ENCODE measurements around the gene SMYD2.

DNA sequence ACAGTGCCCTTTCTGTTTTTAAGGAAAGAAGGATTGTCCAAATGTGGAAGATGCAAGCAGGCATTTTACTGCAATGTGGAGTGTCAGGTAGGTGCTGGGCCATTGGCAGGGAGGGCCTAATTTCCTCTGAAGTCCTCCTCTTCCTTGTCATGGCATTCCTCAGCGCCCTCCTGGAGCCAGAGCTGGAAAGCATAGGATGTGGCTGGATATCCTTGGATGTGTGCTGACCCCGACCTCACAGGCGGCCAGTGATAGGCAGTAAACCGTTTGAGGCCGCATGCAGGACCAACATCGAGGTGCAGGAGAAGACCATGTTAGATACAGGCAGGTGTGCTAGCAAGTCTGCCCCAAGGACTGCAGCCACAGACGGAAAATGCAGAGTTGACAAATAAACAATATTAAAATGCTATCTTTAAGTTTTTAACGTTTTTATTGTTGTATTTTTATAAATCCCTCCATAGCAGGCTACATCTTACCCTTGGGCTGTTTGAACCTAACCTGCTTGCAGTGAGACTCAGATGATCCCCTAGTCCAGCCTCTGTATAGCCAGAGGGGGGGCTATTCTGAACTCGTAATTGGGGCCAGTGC lies 24.3 kb downstream of the SMYD2 start:
- TF ChIP-seq, protein P1, sequence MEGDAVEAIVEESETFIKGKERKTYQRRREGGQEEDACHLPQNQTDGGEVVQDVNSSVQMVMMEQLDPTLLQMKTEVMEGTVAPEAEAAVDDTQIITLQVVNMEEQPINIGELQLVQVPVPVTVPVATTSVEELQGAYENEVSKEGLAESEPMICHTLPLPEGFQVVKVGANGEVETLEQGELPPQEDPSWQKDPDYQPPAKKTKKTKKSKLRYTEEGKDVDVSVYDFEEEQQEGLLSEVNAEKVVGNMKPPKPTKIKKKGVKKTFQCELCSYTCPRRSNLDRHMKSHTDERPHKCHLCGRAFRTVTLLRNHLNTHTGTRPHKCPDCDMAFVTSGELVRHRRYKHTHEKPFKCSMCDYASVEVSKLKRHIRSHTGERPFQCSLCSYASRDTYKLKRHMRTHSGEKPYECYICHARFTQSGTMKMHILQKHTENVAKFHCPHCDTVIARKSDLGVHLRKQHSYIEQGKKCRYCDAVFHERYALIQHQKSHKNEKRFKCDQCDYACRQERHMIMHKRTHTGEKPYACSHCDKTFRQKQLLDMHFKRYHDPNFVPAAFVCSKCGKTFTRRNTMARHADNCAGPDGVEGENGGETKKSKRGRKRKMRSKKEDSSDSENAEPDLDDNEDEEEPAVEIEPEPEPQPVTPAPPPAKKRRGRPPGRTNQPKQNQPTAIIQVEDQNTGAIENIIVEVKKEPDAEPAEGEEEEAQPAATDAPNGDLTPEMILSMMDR (IDR thresholded peaks at IDR 0.05): no peak
- TF ChIP-seq POLR2A (IDR thresholded peaks at IDR 0.05): no peak

Data from lower leg skin (tissue), 3 donors.